Upper lobe of left lung (tissue), 6 donors: ENCODE data around the gene COL8A1. TPM values are rescaled to one million over a fixed set of nuclear protein-coding genes. Genes with fewer than 3 reads are reported as not detected.

Source experiments
- ATAC-seq, 2 donors: fragments of 200-7000 bp; cut with Tn5 transposase; one replicate each; pipeline ENCODE4 v1.9.1; 2022; ENCODE audit warnings: mild to moderate bottlenecking in 2 of 2, moderate library complexity in 2 of 2; ENCODE audit not compliant: low FRiP score in 2 of 2
- DNase-seq, 2 donors: peaks; one replicate each; pipeline ENCODE4 v3.0.0-alpha.2; 2019 to 2020
- H3K27ac ChIP-seq, 4 donors: fragments of 200-600 bp; sonication (generic); one replicate each; pipeline ENCODE4 v1.5.1; 2016 to 2019
- H3K27me3 ChIP-seq, 4 donors: fragments of 200-600 bp; sonication (generic); one replicate each; pipeline ENCODE4 v1.5.1; 2017 to 2019
- H3K36me3 ChIP-seq, 4 donors: fragments of 200-600 bp; sonication (generic); one replicate each; pipeline ENCODE4 v1.5.1; 2016 to 2019
- H3K4me1 ChIP-seq, 4 donors: fragments of 200-600 bp; sonication (generic); one replicate each; pipeline ENCODE4 v1.5.1; 2018 to 2019
- H3K4me3 ChIP-seq, 4 donors: fragments of 200-600 bp; sonication (generic); one replicate each; pipeline ENCODE4 v1.5.1; 2017 to 2019; ENCODE audit warnings: mild to moderate bottlenecking in 2 of 4, moderate library complexity in 1 of 4
- H3K9me3 ChIP-seq, 4 donors: fragments of 200-600 bp; sonication (generic); one replicate each; pipeline ENCODE4 v1.5.1; 2018 to 2019
- EP300 ChIP-seq, 4 donors: sonication (generic); formaldehyde crosslinking; IDR thresholded peaks; one replicate each; pipeline ENCODE4 v1.5.1; 2017; ENCODE audit warnings: antibody characterized with exemption in 4 of 4, control low read depth in 2 of 4
- POLR2A ChIP-seq, 4 donors: fragments of 450-650 bp; IDR thresholded peaks; one replicate each; pipeline ENCODE4 v1.5.1; 2016 to 2017; ENCODE audit warnings: antibody characterized with exemption in 4 of 4, mild to moderate bottlenecking in 2 of 4
- POLR2AphosphoS5 ChIP-seq, 2 donors: sonication (generic); formaldehyde crosslinking; IDR thresholded peaks; one replicate each; pipeline ENCODE4 v1.5.1; 2017; ENCODE audit warnings: antibody characterized with exemption in 2 of 2
- WGBS, 2 donors: methylation state at CpG; one replicate each; pipeline ENCODE4 v1.1.5; 2017 to 2018; 5-methylcytosine and 5-hydroxymethylcytosine counted together
- total RNA-seq, 6 donors: library from RNA; depleted of rRNA in 4 of 6; stranded (reverse); fragments of >200 nt in 4 of 6; gene quantifications; one replicate each; pipeline versions ENCODE4 v1.1.0 to v1.2.1, GENCODE V29; 2016 to 2021
- TF ChIP-seq, protein P1 (sequence below), 6 experiments: fragments of 450-650 bp in 4 of 6; fragments of 200-600 bp in 2 of 6; sonication (generic) in 2 of 6; IDR thresholded peaks; one replicate each; pipeline ENCODE4 v1.5.1; 2016 to 2019; ENCODE audit warnings: antibody characterized with exemption in 6 of 6
- donor health status: DM: no; HTN: no; CAD: no; lungs with moderate emphysema.
- donor health status: DM: no; HTN: yes; CAD: no; lungs with severe emphysema.

Gene COL8A1
- total RNA-seq, 6 donors from 2014 or later: 22.0 to 209 (median 115) TPM

GRCh38 chr3:99789011-99789721 lies 150.8 kb downstream of the COL8A1 start:
- Histone ChIP-seq H3K4me1 (no peaks in the 10 kb centered on the region), H3K9me3 (no peaks in the 10 kb centered on the region), H3K27ac (no peak overlapping the region), H3K4me3 (no peak overlapping the region), H3K27me3 (no peaks in the 10 kb centered on the region), H3K36me3 (no peaks in the 10 kb centered on the region)
- ATAC-seq (peak; percentile 72 to 83), DNase-seq (peak in 1 of 2 donors; percentile 27)
- 20 to 23% methylated on average over 3 of the region's 3 CpGs for WGBS, 2 donors
- TF ChIP-seq, protein P1, sequence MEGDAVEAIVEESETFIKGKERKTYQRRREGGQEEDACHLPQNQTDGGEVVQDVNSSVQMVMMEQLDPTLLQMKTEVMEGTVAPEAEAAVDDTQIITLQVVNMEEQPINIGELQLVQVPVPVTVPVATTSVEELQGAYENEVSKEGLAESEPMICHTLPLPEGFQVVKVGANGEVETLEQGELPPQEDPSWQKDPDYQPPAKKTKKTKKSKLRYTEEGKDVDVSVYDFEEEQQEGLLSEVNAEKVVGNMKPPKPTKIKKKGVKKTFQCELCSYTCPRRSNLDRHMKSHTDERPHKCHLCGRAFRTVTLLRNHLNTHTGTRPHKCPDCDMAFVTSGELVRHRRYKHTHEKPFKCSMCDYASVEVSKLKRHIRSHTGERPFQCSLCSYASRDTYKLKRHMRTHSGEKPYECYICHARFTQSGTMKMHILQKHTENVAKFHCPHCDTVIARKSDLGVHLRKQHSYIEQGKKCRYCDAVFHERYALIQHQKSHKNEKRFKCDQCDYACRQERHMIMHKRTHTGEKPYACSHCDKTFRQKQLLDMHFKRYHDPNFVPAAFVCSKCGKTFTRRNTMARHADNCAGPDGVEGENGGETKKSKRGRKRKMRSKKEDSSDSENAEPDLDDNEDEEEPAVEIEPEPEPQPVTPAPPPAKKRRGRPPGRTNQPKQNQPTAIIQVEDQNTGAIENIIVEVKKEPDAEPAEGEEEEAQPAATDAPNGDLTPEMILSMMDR (IDR thresholded peaks at IDR 0.05): peak in 5 of 6 experiments; percentile 31 to 48 (median 44)
- TF ChIP-seq POLR2AphosphoS5 (IDR thresholded peaks at IDR 0.05): no peak

DNA sequence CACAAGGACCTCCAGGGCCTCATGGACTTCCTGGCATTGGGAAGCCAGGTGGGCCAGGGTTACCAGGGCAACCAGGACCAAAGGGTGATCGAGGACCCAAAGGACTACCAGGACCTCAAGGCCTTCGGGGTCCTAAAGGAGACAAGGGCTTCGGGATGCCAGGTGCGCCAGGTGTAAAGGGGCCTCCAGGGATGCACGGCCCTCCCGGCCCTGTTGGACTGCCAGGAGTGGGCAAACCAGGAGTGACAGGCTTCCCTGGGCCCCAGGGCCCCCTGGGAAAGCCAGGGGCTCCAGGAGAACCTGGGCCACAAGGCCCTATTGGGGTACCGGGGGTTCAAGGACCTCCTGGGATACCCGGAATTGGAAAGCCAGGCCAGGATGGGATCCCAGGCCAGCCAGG lies 156.1 kb downstream of the COL8A1 start:
- no peaks in the 10 kb centered on the region for H3K4me1 ChIP-seq
- H3K36me3 ChIP-seq: peaks cover 0 to 11% (median 0%) of the 10 kb centered on the region in 4 donors
- H3K27ac ChIP-seq: no peak overlapping the region
- WGBS, 2 donors: 88 to 97% methylated on average over 3 to 7 of the region's 8 CpGs
- no peak for ATAC-seq
- no peak overlapping the region for H3K4me3 ChIP-seq
- no peaks in the 10 kb centered on the region for H3K9me3 ChIP-seq
- TF ChIP-seq EP300 (IDR thresholded peaks at IDR 0.05) (no peak), POLR2A (IDR thresholded peaks at IDR 0.05) (no peak), POLR2AphosphoS5 (IDR thresholded peaks at IDR 0.05) (no peak)
- TF ChIP-seq, protein P1 (IDR thresholded peaks at IDR 0.05): no peak
- peak in 1 of 2 donors; percentile 37 for DNase-seq
- H3K27me3 ChIP-seq: no peaks in the 10 kb centered on the region

GRCh38 chr3:99795573-99795972 lies 157.2 kb downstream of the COL8A1 start:
- Histone ChIP-seq H3K4me1 (no peaks in the 10 kb centered on the region), H3K27me3 (no peaks in the 10 kb centered on the region), H3K27ac (no peak overlapping the region), H3K9me3 (no peaks in the 10 kb centered on the region), H3K4me3 (no peak overlapping the region), H3K36me3 (peaks cover 0 to 11% (median 0%) of the 10 kb centered on the region in 4 donors)
- DNase-seq (no peak), ATAC-seq (no peak)
- WGBS, 2 donors: 95 to 97% methylated on average over 13 to 15 of the region's 15 CpGs
- no peak for TF ChIP-seq POLR2AphosphoS5 (IDR thresholded peaks at IDR 0.05)
- TF ChIP-seq, protein P1 (IDR thresholded peaks at IDR 0.05): no peak
- TF ChIP-seq POLR2A (IDR thresholded peaks at IDR 0.05): no peak
- TF ChIP-seq EP300 (IDR thresholded peaks at IDR 0.05): no peak

- ATAC-seq: no peak
- H3K4me1 ChIP-seq: no peaks in the 10 kb centered on the region
- no peak overlapping the region for H3K4me3 ChIP-seq
- H3K27ac ChIP-seq: no peak overlapping the region
- no peaks in the 10 kb centered on the region for H3K27me3 ChIP-seq
- H3K9me3 ChIP-seq: peaks cover 0 to 4% (median under 1%) of the 10 kb centered on the region in 4 donors
- TF ChIP-seq EP300 (IDR thresholded peaks at IDR 0.05) (no peak), POLR2AphosphoS5 (IDR thresholded peaks at IDR 0.05) (no peak), POLR2A (IDR thresholded peaks at IDR 0.05) (no peak)
- TF ChIP-seq, protein P1 (IDR thresholded peaks at IDR 0.05): no peak
- 82 to 90% methylated on average over 4 of the region's 4 CpGs for WGBS, 2 donors
- no peak for DNase-seq
- H3K36me3 ChIP-seq: peaks cover 0 to 10% (median 0%) of the 10 kb centered on the region in 4 donors
These were observed 161.0 kb downstream of the COL8A1 start for GRCh38 chr3:99799422-99799821.

DNA sequence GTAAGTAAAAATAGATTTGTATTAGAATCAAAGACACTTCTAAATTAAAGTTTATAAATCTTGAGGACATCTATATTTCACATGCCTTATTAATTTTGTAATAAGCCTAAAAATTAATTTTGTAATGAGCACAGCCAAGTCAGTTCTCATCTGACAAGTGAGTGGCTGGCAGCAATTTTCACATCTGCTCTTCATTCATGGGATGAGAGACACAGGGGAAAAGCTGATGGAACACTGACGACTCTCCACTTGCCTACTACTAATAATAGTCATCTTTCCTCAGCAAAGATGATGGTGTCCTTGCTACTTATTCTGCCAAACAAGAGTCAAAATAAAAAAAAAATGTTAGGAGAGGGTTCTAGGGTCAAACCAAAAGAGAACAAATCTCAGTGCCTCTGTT lies 164.9 kb downstream of the COL8A1 start:
- TF ChIP-seq, protein P1 (IDR thresholded peaks at IDR 0.05): no peak
- TF ChIP-seq POLR2A (IDR thresholded peaks at IDR 0.05) (no peak), EP300 (IDR thresholded peaks at IDR 0.05) (no peak), POLR2AphosphoS5 (IDR thresholded peaks at IDR 0.05) (no peak)
- WGBS, 2 donors: 93 to 95% methylated on average over 1 of the region's 1 CpG
- no peaks in the 10 kb centered on the region for H3K4me1 ChIP-seq
- H3K9me3 ChIP-seq: peaks cover 4 to 17% (median 8%) of the 10 kb centered on the region in 4 donors
- DNase-seq (no peak), ATAC-seq (no peak)
- no peaks in the 10 kb centered on the region for H3K36me3 ChIP-seq
- no peak overlapping the region for H3K27ac ChIP-seq
- H3K27me3 ChIP-seq: no peaks in the 10 kb centered on the region
- H3K4me3 ChIP-seq: no peak overlapping the region
